22Rv1 (cell line): ENCODE measurements around the gene FNTB.

Experiments used
- CTCF ChIP-seq: fragments of 450-650 bp; IDR thresholded peaks from 2 replicates; pipeline ENCODE4 v1.5.1; 2017; ENCODE audit warnings: mild to moderate bottlenecking
- ZFX ChIP-seq: fragments of 450-650 bp; IDR thresholded peaks from 2 replicates; pipeline ENCODE4 v1.6.1; 2017; ENCODE audit warnings: antibody characterized with exemption, borderline replicate concordance

- TF ChIP-seq CTCF (no peak), ZFX (no peak)
Measured at GRCh38 chr14:64944041-64944440, 42.7 kb upstream of the FNTB start.
